Measurements from ENCODE around the gene PTPRJ. TPM values are rescaled to one million over a fixed set of nuclear protein-coding genes. Genes with fewer than 3 reads are reported as not detected.
A peak's percentile ranks its signal among the peaks of the same experiment; 100 is the strongest.

PTPRJ gene
- total RNA-seq, 1 donor: 10.9 TPM

GRCh38 chr11:48094643-48095339, 114.4 kb downstream of the PTPRJ start:
- no peak for TF ChIP-seq CTCF (IDR thresholded peaks at IDR 0.05; ENCODE audit: extremely low read depth, low read depth, low read length)
- H3K9me3 ChIP-seq (ENCODE audit: low read depth, low read length): no peaks in the 10 kb centered on the region
- H3K36me3 ChIP-seq (ENCODE audit: insufficient read depth, low read length): peaks cover 2% of the 10 kb centered on the region
- H2AFZ ChIP-seq (ENCODE audit: low read length): no peak overlapping the region
- peaks cover 9% of the 10 kb centered on the region for H3K4me1 ChIP-seq (ENCODE audit: insufficient read depth, low read length)
- no peak overlapping the region for H3K4me2 ChIP-seq (ENCODE audit: insufficient read depth, low read length)
- no peak for DNase-seq (ENCODE audit: insufficient read length, low spot score, missing footprints)
- H3K27me3 ChIP-seq (ENCODE audit: insufficient read depth, low read length): no peaks in the 10 kb centered on the region
- H4K20me1 ChIP-seq (ENCODE audit: insufficient read depth, low read length): peaks cover 40% of the 10 kb centered on the region
- H3K79me2 ChIP-seq (ENCODE audit: insufficient read depth, low read length): peaks cover 80% of the 10 kb centered on the region
- no peak overlapping the region for H3K4me3 ChIP-seq (ENCODE audit: insufficient read depth, low read length)
- no peak overlapping the region for H3K27ac ChIP-seq (ENCODE audit: low read depth, low read length)

GRCh38 chr11:48095779-48096470, 115.6 kb downstream of the PTPRJ start:
- H3K79me2 ChIP-seq (ENCODE audit: insufficient read depth, low read length): peaks cover 76% of the 10 kb centered on the region
- H3K4me3 ChIP-seq (ENCODE audit: insufficient read depth, low read length): no peak overlapping the region
- peaks cover 33% of the 10 kb centered on the region for H4K20me1 ChIP-seq (ENCODE audit: insufficient read depth, low read length)
- no peaks in the 10 kb centered on the region for H3K9me3 ChIP-seq (ENCODE audit: low read depth, low read length)
- no peak for DNase-seq (ENCODE audit: insufficient read length, low spot score, missing footprints)
- H3K4me2 ChIP-seq (ENCODE audit: insufficient read depth, low read length): peak overlapping the region; percentile 50
- no peak overlapping the region for H3K27ac ChIP-seq (ENCODE audit: low read depth, low read length)
- H2AFZ ChIP-seq (ENCODE audit: low read length): no peak overlapping the region
- H3K36me3 ChIP-seq (ENCODE audit: insufficient read depth, low read length): peaks cover 2% of the 10 kb centered on the region
- peaks cover 10% of the 10 kb centered on the region for H3K4me1 ChIP-seq (ENCODE audit: insufficient read depth, low read length)
- no peak for TF ChIP-seq CTCF (IDR thresholded peaks at IDR 0.05; ENCODE audit: extremely low read depth, low read depth, low read length)
- H3K27me3 ChIP-seq (ENCODE audit: insufficient read depth, low read length): no peaks in the 10 kb centered on the region

- Histone ChIP-seq H3K79me2 (ENCODE audit: insufficient read depth, low read length) (peaks cover 76% of the 10 kb centered on the region), H2AFZ (ENCODE audit: low read length) (no peak overlapping the region), H3K4me3 (ENCODE audit: insufficient read depth, low read length) (no peak overlapping the region), H3K27me3 (ENCODE audit: insufficient read depth, low read length) (no peaks in the 10 kb centered on the region), H4K20me1 (ENCODE audit: insufficient read depth, low read length) (peaks cover 30% of the 10 kb centered on the region), H3K36me3 (ENCODE audit: insufficient read depth, low read length) (no peaks in the 10 kb centered on the region), H3K4me1 (ENCODE audit: insufficient read depth, low read length) (peaks cover 18% of the 10 kb centered on the region), H3K9me3 (ENCODE audit: low read depth, low read length) (no peaks in the 10 kb centered on the region), H3K4me2 (ENCODE audit: insufficient read depth, low read length) (no peak overlapping the region), H3K27ac (ENCODE audit: low read depth, low read length) (no peak overlapping the region)
- TF ChIP-seq CTCF (IDR thresholded peaks at IDR 0.05; ENCODE audit: extremely low read depth, low read depth, low read length): no peak
- DNase-seq (ENCODE audit: insufficient read length, low spot score, missing footprints): no peak
Measured at GRCh38 chr11:48096588-48097525, 116.5 kb downstream of the PTPRJ start.
